Body of pancreas (tissue), 4 donors: ENCODE data around the gene WBP2NL. TPM values are rescaled to one million over a fixed set of nuclear protein-coding genes. Genes with fewer than 3 reads are reported as not detected.
"Not testable (repeated sequence)": the region's sequence is repeated elsewhere in the genome, so short reads cannot be mapped to it uniquely, and the experiment has no call there.

ENCODE experiments used
- ATAC-seq: fragments of 150-250 bp; one replicate; pipeline ENCODE4 v1.9.1; 2016
- DNase-seq, 4 donors: peaks; one replicate each; pipeline ENCODE4 v3.0.0-alpha.2; 2019
- H3K27ac ChIP-seq, 4 donors: fragments of 200-600 bp; sonication (generic); 1 replicate in 3 of 4; 2 replicates in 1 of 4; pipeline versions ENCODE4 v1.5.1 to v1.6.1; 2016 to 2019; ENCODE audit warnings: mild to moderate bottlenecking in 1 of 4, mixed read lengths in 1 of 4, moderate library complexity in 1 of 4
- H3K27me3 ChIP-seq, 2 donors: fragments of 200-600 bp; sonication (generic); one replicate each; pipeline ENCODE4 v1.6.0; 2016; ENCODE audit warnings: mild to moderate bottlenecking in 1 of 2
- H3K36me3 ChIP-seq, 2 donors: fragments of 200-600 bp; sonication (generic); replicated peaks in 1 of 2; 2 replicates each; pipeline ENCODE4 v1.5.1; 2016; ENCODE audit warnings: low read depth in 2 of 2; ENCODE audit not compliant: insufficient read depth in 1 of 2
- H3K4me1 ChIP-seq: fragments of 200-600 bp; sonication (generic); one replicate; pipeline ENCODE4 v1.6.0; 2016
- H3K4me3 ChIP-seq, 2 donors: fragments of 200-600 bp; sonication (generic); 1 replicate in 1 of 2; 2 replicates in 1 of 2; pipeline ENCODE4 v1.5.1; 2016 to 2019
- H3K9me3 ChIP-seq, 3 donors: fragments of 200-600 bp; sonication (generic); 1 replicate in 2 of 3; 2 replicates in 1 of 3; pipeline ENCODE4 v1.5.1; 2016
- CTCF ChIP-seq, 7 experiments: fragments of 450-650 bp in 4 of 7; fragments of 200-600 bp in 3 of 7; sonication (generic) in 3 of 7; IDR thresholded peaks; one replicate each; pipeline ENCODE4 v1.5.1; 2016 to 2019; ENCODE audit warnings: antibody characterized with exemption in 7 of 7
- POLR2A ChIP-seq, 3 donors: fragments of 450-650 bp; IDR thresholded peaks; one replicate each; pipeline ENCODE4 v1.6.1; 2016; ENCODE audit warnings: antibody characterized with exemption in 3 of 3, mild to moderate bottlenecking in 2 of 3
- WGBS, 2 donors: methylation state at CpG; one replicate each; pipeline ENCODE4 v1.1.5; 2017; 5-methylcytosine and 5-hydroxymethylcytosine counted together
- intact Hi-C: fragments of 100-400 bp; cut with DNase I; formaldehyde crosslinking; loops from one replicate; pipeline ENCODE4 v1.15.1; 2023
- total RNA-seq, 2 donors: library from RNA; depleted of rRNA; stranded (reverse); fragments of >200 nt; gene quantifications; one replicate each; pipeline ENCODE4 v1.1.0, GENCODE V29; 2016

The WBP2NL gene
- total RNA-seq, 2 donors from 2014 or later: 5.2 to 11.2 TPM

- H3K9me3 ChIP-seq: no peaks in the 10 kb centered on the region
- no peaks in the 10 kb centered on the region for H3K27me3 ChIP-seq
- no peak for TF ChIP-seq POLR2A (IDR thresholded peaks at IDR 0.05)
- TF ChIP-seq CTCF (IDR thresholded peaks at IDR 0.05): no peak
- peaks cover 18% of the 10 kb centered on the region for H3K4me1 ChIP-seq
- no peak overlapping the region for H3K4me3 ChIP-seq
- DNase-seq (no peak), ATAC-seq (no peak)
- no peaks in the 10 kb centered on the region for H3K36me3 ChIP-seq
- no peak overlapping the region for H3K27ac ChIP-seq
- WGBS, 2 donors: 86 to 88% methylated on average over 12 to 14 of the region's 14 CpGs
- intact Hi-C loops: no loop called here
Measured at GRCh38 chr22:42067671-42068251, 69.2 kb downstream of the WBP2NL start.

GRCh38 chr22:42068291-42068690, 69.7 kb downstream of the WBP2NL start:
- DNase-seq: no peak
- Histone ChIP-seq H3K27ac (no peak overlapping the region), H3K4me3 (no peak overlapping the region), H3K9me3 (no peaks in the 10 kb centered on the region), H3K4me1 (peaks cover 19% of the 10 kb centered on the region), H3K27me3 (no peaks in the 10 kb centered on the region), H3K36me3 (no peaks in the 10 kb centered on the region)
- 93 to 95% methylated on average over 3 to 4 of the region's 4 CpGs for WGBS, 2 donors
- intact Hi-C loops: no loop called here
- no peak for ATAC-seq
- no peak for TF ChIP-seq POLR2A (IDR thresholded peaks at IDR 0.05)
- TF ChIP-seq CTCF (IDR thresholded peaks at IDR 0.05): no peak

DNA sequence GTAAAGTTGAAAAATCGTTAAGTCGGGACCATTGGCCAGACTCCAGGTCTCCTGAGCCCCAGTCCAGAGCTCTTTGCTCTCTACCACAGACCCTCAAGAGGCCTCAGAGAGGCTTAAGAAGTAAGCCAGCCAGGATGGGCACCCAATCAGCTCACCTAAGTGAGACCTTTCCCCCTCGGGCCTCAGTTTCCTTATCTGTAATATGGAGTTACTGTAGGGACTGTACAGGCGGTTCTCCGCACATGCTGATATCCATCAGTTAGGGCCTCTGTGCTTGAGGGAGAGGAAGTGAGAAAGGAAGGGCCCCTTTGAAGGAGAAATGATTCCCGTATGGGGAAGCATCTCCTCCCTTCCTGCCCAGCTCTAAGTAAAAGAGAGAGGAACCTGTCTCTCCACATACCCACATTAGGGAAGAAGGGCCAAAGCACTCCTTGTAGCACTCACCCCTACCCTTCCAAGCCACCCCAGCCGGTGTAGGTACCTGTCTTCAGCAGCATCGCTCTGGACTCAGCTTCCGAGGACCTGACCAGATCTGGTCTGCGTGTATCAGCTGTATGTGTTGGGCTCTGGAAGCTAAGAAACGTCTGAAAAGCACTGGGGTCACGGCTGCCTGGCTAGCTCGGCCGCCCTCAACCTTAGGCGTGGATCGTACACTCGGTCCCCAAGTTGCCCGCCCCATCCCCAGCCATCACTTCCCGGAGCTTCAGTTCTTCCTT, 71.4 kb downstream of the WBP2NL start:
- TF ChIP-seq CTCF (IDR thresholded peaks at IDR 0.05): no peak
- no peak for TF ChIP-seq POLR2A (IDR thresholded peaks at IDR 0.05)
- 18 to 25% methylated on average over 16 to 19 of the region's 19 CpGs for WGBS, 2 donors
- no peaks in the 10 kb centered on the region for H3K36me3 ChIP-seq
- H3K27ac ChIP-seq: peak overlapping the region; percentile 68 to 89 (median 84)
- DNase-seq (peak in 1 of 4 donors; percentile 31), ATAC-seq (peak; percentile 1)
- H3K4me3 ChIP-seq: peak overlapping the region; percentile 9 to 39
- no peaks in the 10 kb centered on the region for H3K9me3 ChIP-seq
- no peaks in the 10 kb centered on the region for H3K27me3 ChIP-seq
- peaks cover 30% of the 10 kb centered on the region for H3K4me1 ChIP-seq
- intact Hi-C loops: no loop called here

GRCh38 chr22:42070517-42071422, 72.2 kb downstream of the WBP2NL start, which contains the start of gene NAGA:
TSS of gene NAGA (minus strand) at chr22:42070812. CDS start at chr22:42070297, 515 bp downstream.
- Histone ChIP-seq H3K27me3 (no peaks in the 10 kb centered on the region), H3K4me3 (peak within 1 kb of the TSS; percentile 9 to 39), H3K4me1 (peaks cover 37% of the 10 kb centered on the region), H3K27ac (peak within 1 kb of the TSS; percentile 68 to 89 (median 84)), H3K36me3 (no peaks in the 10 kb centered on the region), H3K9me3 (no peaks in the 10 kb centered on the region)
- DNase-seq (peak; percentile 95 to 97 (median 96)), ATAC-seq (peak; percentile 97)
- intact Hi-C loops: no loop called here
- TF ChIP-seq POLR2A (IDR thresholded peaks at IDR 0.05): peak; percentile 58 to 83 (median 78)
- TF ChIP-seq CTCF (IDR thresholded peaks at IDR 0.05): no peak
- whole genome bisulfite sequencing, 2 donors: 0% methylated on average over 41 to 55 of the region's 56 CpGs

- H3K4me1 ChIP-seq: peaks cover 37% of the 10 kb centered on the region
- H3K4me3 ChIP-seq: not testable (repeated sequence)
Measured at GRCh38 chr22:42071508-42071907, 72.9 kb downstream of the WBP2NL start.

More at GRCh38 chr22:42071508-42071907, 72.9 kb downstream of the WBP2NL start:
- H3K27me3 ChIP-seq, ATAC-seq, DNase-seq, H3K36me3 ChIP-seq, H3K9me3 ChIP-seq, intact Hi-C loops: not testable (repeated sequence)
- 65 to 74% methylated on average over 7 of the region's 7 CpGs for WGBS, 2 donors
- peak overlapping the region; percentile 68 to 89 (median 84) for H3K27ac ChIP-seq
